HK-2 (cell line): ENCODE results near the gene MACROD1.

Experiments used
- DNase-seq: peaks from one replicate; pipeline ENCODE4 v3.0.0-alpha.2; 2018; ENCODE audit not compliant: unreplicated experiment

MACROD1 gene

DNA sequence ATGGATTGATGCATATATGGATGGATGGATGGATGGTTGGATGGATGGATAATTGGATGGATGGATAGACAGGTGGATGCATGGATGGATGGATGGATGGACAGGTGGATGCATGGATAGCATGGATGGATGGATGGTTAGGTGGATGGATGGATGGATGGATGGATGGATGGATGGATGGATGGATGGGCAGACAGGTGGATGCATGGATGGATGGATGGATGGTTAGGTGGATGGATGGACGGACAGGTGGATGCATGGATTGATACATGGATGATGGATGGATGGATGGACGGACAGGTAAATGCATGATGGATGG, 52.5 kb downstream of the MACROD1 start:
- no peak for DNase-seq

GRCh38 chr11:64112771-64113461, 53.0 kb downstream of the MACROD1 start:
- DNase-seq = no peak

- DNase-seq = no peak
Measured at GRCh38 chr11:64110465-64111375, 55.2 kb downstream of the MACROD1 start.

GRCh38 chr11:64109332-64109731, 56.6 kb downstream of the MACROD1 start:
- no peak for DNase-seq

DNA sequence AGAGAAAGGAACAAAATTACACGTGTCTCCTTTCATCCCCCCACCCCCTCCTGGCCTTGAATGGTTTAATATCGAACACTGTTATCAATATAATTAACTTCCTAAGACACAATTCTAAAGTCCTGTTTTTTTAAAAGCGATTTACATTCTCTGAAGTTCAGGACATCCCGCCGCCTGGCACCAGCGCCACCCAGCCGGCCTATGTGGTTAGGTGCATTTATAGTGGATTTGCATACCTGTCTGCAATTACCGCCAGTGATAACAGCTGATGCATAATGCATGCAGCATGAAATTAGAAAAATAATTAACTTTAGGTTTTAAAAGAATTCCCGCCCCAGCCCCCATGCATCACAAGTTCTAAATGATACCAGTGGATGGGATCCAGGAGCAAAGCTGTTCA, 58.6 kb downstream of the MACROD1 start:
- no peak for DNase-seq

- no peak for DNase-seq
Measured at GRCh38 chr11:64104632-64105031, 61.3 kb downstream of the MACROD1 start.

GRCh38 chr11:64103277-64103985, 62.5 kb downstream of the MACROD1 start:
- no peak for DNase-seq

- no peak for DNase-seq
Measured at GRCh38 chr11:64102005-64102738, 63.7 kb downstream of the MACROD1 start.

GRCh38 chr11:64101461-64101860, 64.5 kb downstream of the MACROD1 start:
- no peak for DNase-seq

GRCh38 chr11:64100782-64101353, 65.0 kb downstream of the MACROD1 start:
- DNase-seq = no peak

DNA sequence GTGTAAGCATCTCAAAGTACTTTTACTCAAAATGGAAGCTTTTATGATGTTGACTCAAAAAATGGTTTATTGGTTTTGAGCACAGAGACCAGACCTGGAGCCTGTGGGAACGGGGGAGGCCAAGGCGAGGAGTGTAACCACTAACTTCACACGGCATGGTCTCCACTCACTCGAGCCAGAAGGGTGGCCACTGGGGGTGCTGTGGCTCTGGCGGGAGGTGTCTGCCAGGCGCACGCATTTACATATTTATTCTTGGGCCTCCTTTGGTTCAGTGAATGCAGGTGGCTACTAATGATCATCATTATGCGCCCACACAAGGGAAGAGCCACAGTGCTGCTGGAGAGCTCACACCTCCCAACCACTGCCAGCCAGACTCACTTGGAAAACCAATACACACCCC, 65.6 kb downstream of the MACROD1 start:
- no peak for DNase-seq

GRCh38 chr11:64099436-64099835, 66.5 kb downstream of the MACROD1 start:
- no peak for DNase-seq

- no peak for DNase-seq
Measured at GRCh38 chr11:64098318-64098831, 67.5 kb downstream of the MACROD1 start.

DNA sequence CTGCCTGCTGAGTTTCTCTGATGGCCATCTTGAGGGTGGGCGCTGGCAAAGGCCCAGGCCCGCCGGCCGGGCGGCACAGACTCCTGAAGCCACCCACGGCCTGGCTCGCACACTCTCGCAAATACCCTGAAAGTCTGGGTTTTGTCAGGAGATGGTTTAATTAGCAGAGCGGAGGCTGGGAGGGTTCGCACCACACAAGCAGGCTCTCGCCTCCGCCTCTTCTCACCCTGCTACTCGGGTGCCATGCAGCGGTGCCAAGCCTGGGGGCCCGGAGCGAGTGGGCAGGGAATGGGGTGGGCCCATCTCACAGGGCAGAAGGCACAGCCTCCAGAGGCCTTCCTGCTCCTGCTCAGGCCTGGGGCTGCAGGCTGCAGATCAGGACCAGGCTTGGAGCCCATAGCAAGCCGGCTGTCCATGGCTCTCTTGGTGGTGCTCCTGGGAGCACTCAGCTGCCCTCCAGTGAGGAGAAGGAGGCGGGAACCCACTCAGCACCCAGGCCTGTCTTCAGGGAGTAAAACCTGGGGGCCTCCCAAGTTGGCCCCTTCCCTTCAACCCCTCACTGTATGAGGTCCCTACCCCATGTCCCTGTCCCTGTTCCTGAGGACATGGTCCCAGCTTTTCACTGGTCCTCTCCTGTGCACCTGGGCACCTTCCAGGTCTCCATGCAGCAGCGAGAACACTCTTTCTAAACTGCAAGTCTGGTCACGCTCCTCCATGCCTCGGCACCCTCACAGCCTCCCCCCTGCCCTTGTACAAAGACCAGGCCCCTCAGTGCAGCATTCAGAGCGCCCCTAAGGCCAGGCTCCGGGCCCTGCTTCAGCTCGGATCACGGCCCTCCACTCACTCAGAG, 68.2 kb downstream of the MACROD1 start:
- DNase-seq = no peak

DNA sequence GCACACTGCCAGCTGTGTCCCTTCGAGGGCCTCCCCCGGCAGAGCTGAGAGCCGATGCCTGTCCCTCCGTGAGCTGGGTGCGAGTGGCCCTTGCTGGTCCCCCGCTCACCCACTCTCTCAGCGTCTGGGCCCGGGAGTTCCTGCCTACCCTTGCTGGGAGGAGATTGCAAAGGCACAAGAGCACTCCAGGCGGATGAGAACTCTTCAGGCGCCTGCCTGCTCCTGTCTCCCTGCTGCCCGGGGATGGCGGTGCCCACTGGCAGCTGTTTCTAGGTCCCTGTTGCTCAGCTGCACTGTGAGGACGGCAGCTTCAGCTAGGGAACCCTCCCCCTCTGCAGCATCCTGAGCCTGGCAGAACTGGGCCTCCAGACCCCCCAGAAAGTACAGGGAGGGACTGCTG, 69.1 kb downstream of the MACROD1 start:
- no peak for DNase-seq

- DNase-seq = no peak
Measured at GRCh38 chr11:64095949-64096348, 70.0 kb downstream of the MACROD1 start.

DNA sequence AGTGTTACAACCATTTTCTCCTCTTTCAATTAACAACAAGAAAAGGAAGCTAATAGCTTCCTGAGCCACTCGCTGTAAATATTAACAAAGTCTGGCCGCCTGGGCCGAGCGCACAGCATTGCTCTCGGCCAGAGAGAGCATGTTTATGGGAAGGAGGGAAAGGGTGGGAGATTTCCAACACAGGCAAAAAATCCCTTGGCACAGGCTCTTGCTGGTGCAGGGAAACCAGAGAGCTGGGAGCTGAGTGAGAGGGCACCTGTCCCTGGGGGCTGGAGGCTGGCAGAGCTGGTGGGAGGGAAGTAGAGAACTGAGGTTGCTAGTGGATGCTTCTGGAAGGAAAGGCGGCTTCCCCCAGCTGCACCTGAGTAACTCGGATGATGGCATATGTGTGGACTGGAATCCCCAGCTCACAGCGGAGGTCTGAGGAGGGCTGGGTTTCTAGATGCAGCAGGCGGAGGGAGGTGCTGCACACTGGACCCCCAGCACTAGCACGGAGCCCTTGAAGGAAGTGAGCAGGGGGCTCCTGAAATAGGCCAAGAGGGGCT, 70.6 kb downstream of the MACROD1 start:
- DNase-seq = peak; percentile 28

DNA sequence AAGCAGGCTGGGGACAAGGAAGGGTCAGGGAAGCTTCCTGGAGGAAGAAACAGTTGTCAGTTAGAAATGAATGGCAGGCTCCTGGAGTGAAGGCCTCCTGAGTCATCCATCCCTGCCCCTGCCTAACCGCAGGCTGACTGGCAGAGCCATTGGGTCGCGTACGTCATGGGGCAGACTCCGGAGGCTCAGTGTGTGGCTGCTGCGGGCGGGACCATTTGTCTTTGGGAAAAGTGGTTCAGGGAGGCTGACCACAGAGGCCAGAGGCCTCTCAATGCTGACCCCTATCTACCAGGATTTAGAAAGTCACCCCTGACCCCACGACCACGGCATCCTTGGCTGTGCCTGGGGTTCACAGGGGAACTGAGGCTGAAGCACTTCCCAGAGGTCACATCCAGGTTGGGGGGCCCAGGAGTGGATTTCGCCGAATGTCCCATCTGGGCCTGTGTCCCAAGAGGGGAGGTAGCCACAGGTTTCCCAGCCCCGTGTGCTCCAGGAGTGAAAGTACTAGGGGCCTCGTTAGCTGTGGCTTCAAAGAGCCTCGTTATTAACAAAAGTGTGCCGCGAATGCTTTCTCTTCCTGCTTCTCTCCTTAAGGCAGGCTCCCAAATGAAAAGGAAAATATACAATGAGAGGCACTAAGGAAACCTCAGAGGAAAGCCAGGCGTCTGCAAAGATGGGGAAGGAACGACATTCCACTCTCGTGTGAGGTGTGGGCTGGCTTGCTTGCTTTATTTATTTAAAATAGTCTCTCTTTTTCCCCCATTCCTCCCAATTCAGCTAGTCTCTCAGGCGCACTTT, 71.3 kb downstream of the MACROD1 start:
- DNase-seq = peak; percentile 87
